ENCODE results near the gene PDXK. TPM values are rescaled to one million over a fixed set of nuclear protein-coding genes. Genes with fewer than 3 reads are reported as not detected.
"Not testable (repeated sequence)": the region's sequence is repeated elsewhere in the genome, so short reads cannot be mapped to it uniquely, and the experiment has no call there.

Gene PDXK
- total RNA-seq, 2 donors from 2014 or later, result 93.1 to 106 TPM

GRCh38 chr21:43689556-43690337 lies 29.2 kb upstream of the PDXK start:
- no peaks in the 10 kb centered on the region for H3K27me3 Mint-ChIP-seq
- H3K4me3 Mint-ChIP-seq, result no peak overlapping the region
- no peak for DNase-seq
- H3K27ac Mint-ChIP-seq, result peak overlapping the region; percentile 19
- peaks cover 2% of the 10 kb centered on the region for H3K4me1 Mint-ChIP-seq
- no peaks in the 10 kb centered on the region for H3K9me3 ChIP-seq (ENCODE audit: control insufficient read depth, low read length, poor library complexity, severe bottlenecking)
- ATAC-seq, result no peak
- H3K36me3 Mint-ChIP-seq (ENCODE audit: low read depth), result peaks cover 9% of the 10 kb centered on the region

GRCh38 chr21:43690346-43690745 lies 28.6 kb upstream of the PDXK start:
- Mint-ChIP-seq H3K27ac (peak overlapping the region; percentile 19), H3K4me3 (no peak overlapping the region), H3K4me1 (peaks cover 2% of the 10 kb centered on the region), H3K27me3 (no peaks in the 10 kb centered on the region), H3K36me3 (ENCODE audit: low read depth) (peaks cover 9% of the 10 kb centered on the region)
- ATAC-seq (no peak), DNase-seq (no peak)
- no peaks in the 10 kb centered on the region for H3K9me3 ChIP-seq (ENCODE audit: control insufficient read depth, low read length, poor library complexity, severe bottlenecking)

GRCh38 chr21:43691086-43691795 lies 27.7 kb upstream of the PDXK start:
- Mint-ChIP-seq H3K36me3 (ENCODE audit: low read depth) (peaks cover 9% of the 10 kb centered on the region), H3K27ac (no peak overlapping the region), H3K27me3 (no peaks in the 10 kb centered on the region), H3K4me3 (no peak overlapping the region), H3K4me1 (peaks cover 2% of the 10 kb centered on the region)
- ATAC-seq (no peak), DNase-seq (no peak)
- no peaks in the 10 kb centered on the region for H3K9me3 ChIP-seq (ENCODE audit: control insufficient read depth, low read length, poor library complexity, severe bottlenecking)

- no peak for ATAC-seq
- H3K4me1 Mint-ChIP-seq, result peaks cover 2% of the 10 kb centered on the region
- no peaks in the 10 kb centered on the region for H3K9me3 ChIP-seq (ENCODE audit: control insufficient read depth, low read length, poor library complexity, severe bottlenecking)
- no peak overlapping the region for H3K27ac Mint-ChIP-seq
- peaks cover 9% of the 10 kb centered on the region for H3K36me3 Mint-ChIP-seq (ENCODE audit: low read depth)
- DNase-seq, result no peak
- no peaks in the 10 kb centered on the region for H3K27me3 Mint-ChIP-seq
- H3K4me3 Mint-ChIP-seq, result no peak overlapping the region
Observed at GRCh38 chr21:43691801-43692200, 27.1 kb upstream of the PDXK start.

- Mint-ChIP-seq H3K27me3 (no peaks in the 10 kb centered on the region), H3K36me3 (ENCODE audit: low read depth) (peaks cover 7% of the 10 kb centered on the region), H3K4me3 (no peak overlapping the region), H3K4me1 (peaks cover under 1% of the 10 kb centered on the region), H3K27ac (no peak overlapping the region)
- DNase-seq, result no peak
- ATAC-seq, result no peak
- no peaks in the 10 kb centered on the region for H3K9me3 ChIP-seq (ENCODE audit: control insufficient read depth, low read length, poor library complexity, severe bottlenecking)
Observed at GRCh38 chr21:43692949-43693348, 26.0 kb upstream of the PDXK start.

GRCh38 chr21:43693981-43694380 lies 24.9 kb upstream of the PDXK start:
- peaks cover 7% of the 10 kb centered on the region for H3K36me3 Mint-ChIP-seq (ENCODE audit: low read depth)

GRCh38 chr21:43694437-43695079 lies 24.4 kb upstream of the PDXK start:
- ATAC-seq (no peak), DNase-seq (no peak)
- Mint-ChIP-seq H3K36me3 (ENCODE audit: low read depth) (peaks cover 7% of the 10 kb centered on the region), H3K27ac (peak overlapping the region; percentile 37), H3K4me3 (no peak overlapping the region), H3K27me3 (no peaks in the 10 kb centered on the region), H3K4me1 (no peaks in the 10 kb centered on the region)
- no peaks in the 10 kb centered on the region for H3K9me3 ChIP-seq (ENCODE audit: control insufficient read depth, low read length, poor library complexity, severe bottlenecking)

More at GRCh38 chr21:43693981-43694380, 24.9 kb upstream of the PDXK start:
- DNase-seq (no peak), ATAC-seq (no peak)
- Mint-ChIP-seq H3K27me3 (no peaks in the 10 kb centered on the region), H3K27ac (peak overlapping the region; percentile 37), H3K4me3 (no peak overlapping the region), H3K4me1 (no peaks in the 10 kb centered on the region)
- no peaks in the 10 kb centered on the region for H3K9me3 ChIP-seq (ENCODE audit: control insufficient read depth, low read length, poor library complexity, severe bottlenecking)

GRCh38 chr21:43696214-43696613 lies 22.7 kb upstream of the PDXK start:
- H3K4me1 Mint-ChIP-seq, result no peaks in the 10 kb centered on the region
- no peak overlapping the region for H3K4me3 Mint-ChIP-seq
- H3K36me3 Mint-ChIP-seq (ENCODE audit: low read depth), result peaks cover 7% of the 10 kb centered on the region
- H3K27ac Mint-ChIP-seq, result no peak overlapping the region
- no peak for ATAC-seq
- DNase-seq, result no peak
- H3K9me3 ChIP-seq (ENCODE audit: control insufficient read depth, low read length, poor library complexity, severe bottlenecking), result no peaks in the 10 kb centered on the region
- no peaks in the 10 kb centered on the region for H3K27me3 Mint-ChIP-seq

GRCh38 chr21:43697758-43698643 lies 20.9 kb upstream of the PDXK start:
- no peaks in the 10 kb centered on the region for H3K27me3 Mint-ChIP-seq
- H3K9me3 ChIP-seq (ENCODE audit: control insufficient read depth, low read length, poor library complexity, severe bottlenecking), result no peaks in the 10 kb centered on the region
- ATAC-seq (peak; percentile 21), DNase-seq (no peak)
- H3K27ac Mint-ChIP-seq, result peak overlapping the region; percentile 34
- H3K36me3 Mint-ChIP-seq (ENCODE audit: low read depth), result peaks cover 7% of the 10 kb centered on the region
- no peak overlapping the region for H3K4me3 Mint-ChIP-seq
- peaks cover 4% of the 10 kb centered on the region for H3K4me1 Mint-ChIP-seq

GRCh38 chr21:43699492-43699777 lies 19.5 kb upstream of the PDXK start:
- not testable (repeated sequence) for ATAC-seq; H3K4me3 Mint-ChIP-seq; H3K27me3 Mint-ChIP-seq; H3K27ac Mint-ChIP-seq; H3K36me3 Mint-ChIP-seq (ENCODE audit: low read depth); H3K4me1 Mint-ChIP-seq; DNase-seq; H3K9me3 ChIP-seq (ENCODE audit: control insufficient read depth, low read length, poor library complexity, severe bottlenecking)

GRCh38 chr21:43699933-43700599 lies 18.9 kb upstream of the PDXK start:
- Mint-ChIP-seq H3K27ac (no peak overlapping the region), H3K4me1 (peaks cover 4% of the 10 kb centered on the region), H3K36me3 (ENCODE audit: low read depth) (peaks cover 2% of the 10 kb centered on the region), H3K27me3 (no peaks in the 10 kb centered on the region), H3K4me3 (no peak overlapping the region)
- ATAC-seq (no peak), DNase-seq (no peak)
- no peaks in the 10 kb centered on the region for H3K9me3 ChIP-seq (ENCODE audit: control insufficient read depth, low read length, poor library complexity, severe bottlenecking)

- Mint-ChIP-seq H3K27ac (no peak overlapping the region), H3K27me3 (no peaks in the 10 kb centered on the region), H3K4me1 (peaks cover 4% of the 10 kb centered on the region), H3K4me3 (no peak overlapping the region), H3K36me3 (ENCODE audit: low read depth) (peaks cover 2% of the 10 kb centered on the region)
- H3K9me3 ChIP-seq (ENCODE audit: control insufficient read depth, low read length, poor library complexity, severe bottlenecking), result no peaks in the 10 kb centered on the region
- no peak for DNase-seq
- no peak for ATAC-seq
Observed at GRCh38 chr21:43701936-43702784, 16.8 kb upstream of the PDXK start.
